SW 1271 (cell line): ENCODE measurements around the gene GSTP1.
A peak's percentile ranks its signal among the peaks of the same experiment; 100 is the strongest.
"Not testable (repeated sequence)": the region's sequence is repeated elsewhere in the genome, so short reads cannot be mapped to it uniquely, and the experiment has no call there.

Experiments
- DNase-seq, 2 experiments: peaks; one replicate each; lab custom pipeline; 2025; lab: John Stamatoyannopoulos, UW

The GSTP1 gene

DNA sequence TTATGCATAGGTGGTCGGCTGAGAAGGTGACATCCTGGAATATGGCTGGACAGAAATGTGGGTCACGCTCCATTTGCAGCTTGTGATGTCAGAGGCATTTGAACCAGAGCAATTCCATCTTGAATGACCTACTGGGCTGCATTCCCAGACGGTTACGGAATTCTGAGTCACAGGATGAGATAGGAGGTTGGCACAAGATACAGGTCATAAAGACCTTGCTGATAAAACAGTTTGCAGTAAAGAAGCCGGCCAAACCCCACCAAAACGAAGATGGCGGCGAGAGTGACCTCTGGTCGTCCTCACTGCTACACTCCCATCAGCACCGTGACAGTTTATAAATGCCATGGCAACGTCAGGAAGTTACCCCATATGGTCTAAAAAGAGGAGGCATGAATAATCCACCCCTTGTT is 19.9 kb upstream of the GSTP1 start:
- peak; percentile 40 to 71 for DNase-seq

DNA sequence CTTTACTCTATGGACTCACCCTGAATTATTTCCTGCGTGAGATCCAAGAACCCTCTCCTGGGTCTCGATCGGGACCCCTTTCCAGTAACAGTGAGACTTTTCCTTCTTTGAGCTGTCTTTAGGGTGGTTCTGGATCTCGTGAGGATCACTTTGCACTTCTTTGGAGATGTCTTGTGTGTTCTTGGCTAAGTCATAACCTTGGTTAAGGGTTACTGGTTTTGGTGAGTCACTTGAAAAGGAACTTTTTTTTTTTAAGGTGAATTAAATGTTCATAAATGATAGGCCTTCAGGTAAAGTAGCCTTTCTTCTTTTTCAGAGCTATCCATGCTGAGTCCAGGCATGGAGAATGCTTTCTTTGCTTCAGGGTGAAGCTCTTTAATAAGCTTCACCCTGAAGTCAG is 19.4 kb upstream of the GSTP1 start:
- DNase-seq, result no peak

DNA sequence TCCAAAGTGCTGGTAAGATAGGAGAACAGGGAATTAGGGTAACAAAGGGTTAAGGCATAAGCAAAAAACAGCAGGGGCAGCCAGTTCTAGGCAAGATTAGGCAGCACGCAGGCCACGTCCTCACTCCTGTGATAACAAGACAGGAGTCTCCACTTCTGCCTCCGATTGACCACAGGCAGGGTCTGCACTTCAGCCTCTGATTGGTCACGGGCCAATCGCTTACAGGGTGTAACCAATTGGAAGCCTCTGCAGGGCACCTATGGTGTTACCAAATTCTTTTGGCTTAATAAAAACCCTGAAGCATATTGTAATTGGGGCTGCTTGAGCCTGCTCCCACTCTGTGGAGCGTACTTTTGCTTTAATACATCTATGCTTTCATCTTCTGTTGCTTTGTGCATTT is 12.2 kb upstream of the GSTP1 start:
- no peak for DNase-seq

DNA sequence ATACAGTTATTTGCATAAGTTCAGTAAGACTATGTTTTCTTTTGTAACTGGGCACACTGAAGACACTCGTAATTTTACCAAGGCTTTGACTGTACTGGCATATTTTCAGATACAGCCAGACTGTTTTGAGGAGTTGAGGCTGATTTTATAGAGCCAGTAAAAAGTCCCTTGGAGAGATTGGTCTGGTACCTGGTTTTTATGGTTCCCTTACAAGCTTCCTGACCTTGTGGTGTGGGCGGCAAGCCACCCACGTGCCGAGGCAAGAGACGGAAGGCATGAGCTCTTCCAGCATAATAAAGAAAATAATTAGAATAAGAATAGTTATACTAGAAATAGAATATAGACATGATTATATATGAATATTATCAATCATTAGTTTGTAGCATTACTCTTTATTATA is 11.3 kb upstream of the GSTP1 start:
- DNase-seq, result no peak

DNA sequence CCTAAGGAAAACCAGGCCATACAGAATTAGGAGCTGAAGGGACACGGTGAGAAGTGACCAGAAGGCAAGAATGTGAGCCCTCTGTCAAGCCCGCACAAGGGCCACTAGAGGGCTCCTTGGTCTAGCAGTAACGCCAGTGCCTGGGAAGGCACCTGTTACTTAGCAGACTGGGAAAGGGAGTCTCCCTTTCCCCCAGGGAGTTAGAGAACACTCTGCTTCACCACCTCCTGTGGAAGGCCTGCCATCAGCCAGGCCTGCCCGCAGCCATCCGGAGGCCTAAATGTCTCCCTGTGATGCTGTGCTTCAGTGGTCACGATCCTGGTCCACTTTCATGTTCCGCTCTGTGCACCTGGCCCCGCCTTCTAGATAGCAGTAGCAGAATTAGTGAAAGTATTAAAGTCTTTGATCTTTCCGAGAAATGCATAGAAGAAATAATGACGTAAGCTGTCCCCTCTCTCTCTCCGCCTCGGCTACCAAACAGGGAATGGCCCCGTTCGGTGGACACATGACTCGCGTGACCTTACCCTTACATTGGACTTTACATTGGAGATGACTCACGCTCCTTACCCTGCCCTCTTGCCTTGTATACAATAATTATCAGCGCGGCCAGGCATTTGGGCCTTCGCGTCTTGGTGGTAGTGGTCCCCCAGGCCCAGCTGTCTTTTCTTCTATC is 10.7 kb upstream of the GSTP1 start:
- peak in 1 of 2 experiments; percentile 51 for DNase-seq

DNA sequence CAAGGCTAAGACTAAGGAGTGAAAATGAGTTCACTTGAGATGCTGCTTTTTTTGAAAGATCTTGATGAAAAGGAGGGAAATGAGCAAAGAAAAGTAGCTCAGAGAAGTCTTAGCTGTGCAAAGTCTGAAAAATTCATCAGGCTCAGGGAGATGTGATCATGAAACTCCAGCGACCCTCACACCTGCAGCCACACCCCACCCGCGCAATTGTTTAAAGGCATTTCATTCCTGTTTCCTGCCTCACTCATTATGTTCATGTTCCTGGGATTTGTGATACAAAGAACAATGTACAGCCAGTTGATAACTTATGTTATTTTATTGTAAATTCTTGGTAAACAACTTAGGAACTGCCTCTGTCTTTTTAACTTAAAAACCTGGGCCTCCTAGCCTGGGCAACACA is 8.7 kb upstream of the GSTP1 start:
- no peak for DNase-seq

DNA sequence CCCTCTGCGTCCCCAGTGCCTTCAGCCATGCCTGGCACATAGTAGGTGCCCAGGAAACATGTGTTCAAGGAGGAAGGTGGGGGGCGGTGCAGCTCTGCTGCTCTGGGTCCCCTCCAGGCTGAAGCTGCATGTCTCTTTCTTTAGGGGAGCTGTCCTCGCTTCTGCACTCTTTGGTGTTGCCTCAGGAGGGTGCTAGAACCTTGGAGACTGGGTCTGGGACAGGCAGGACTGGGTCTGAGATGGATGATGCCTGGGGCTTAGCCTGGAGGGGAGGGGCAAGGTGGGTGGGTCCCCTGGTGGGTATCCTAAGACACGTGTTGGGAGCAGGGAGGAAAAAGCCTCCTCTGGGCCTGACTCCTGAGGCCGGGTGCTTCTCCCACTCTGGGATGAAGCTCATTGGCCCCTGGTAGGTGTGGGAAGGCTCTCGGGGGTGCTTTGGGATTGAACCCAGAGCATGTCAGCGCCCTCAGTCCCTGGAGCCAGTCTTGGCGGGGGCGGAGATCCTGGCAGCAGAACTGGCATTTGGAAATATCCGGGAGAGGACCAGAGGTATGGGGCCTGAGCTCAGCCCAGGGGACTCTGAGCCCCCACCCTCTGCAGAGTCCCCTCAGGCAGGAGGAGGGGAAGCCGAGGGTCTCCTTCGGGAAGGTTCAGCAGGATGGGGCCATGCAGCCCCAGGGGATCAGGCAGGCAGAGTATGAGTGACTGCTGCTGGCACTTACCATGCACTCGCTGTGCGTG is 6.7 kb upstream of the GSTP1 start:
- no peak for DNase-seq

DNA sequence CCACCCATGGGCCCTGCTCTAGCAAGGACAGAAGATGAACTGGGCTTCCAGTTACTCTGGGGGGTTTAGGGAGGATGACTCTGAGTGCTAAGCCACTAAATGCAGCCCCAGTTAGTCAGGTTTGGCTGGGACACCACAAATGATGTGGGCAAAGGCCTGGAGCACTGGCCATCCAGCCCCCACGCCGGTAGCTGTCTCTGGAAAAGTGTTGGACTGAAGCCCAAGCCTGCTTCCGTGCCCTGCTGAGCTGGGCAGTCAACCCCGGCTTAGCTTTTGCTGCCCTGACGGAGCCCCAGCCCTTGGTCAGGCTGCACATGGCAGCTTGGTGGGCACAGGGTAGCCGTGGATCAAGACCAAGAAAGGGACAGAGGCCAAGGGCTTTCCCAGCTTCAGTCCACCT is 5.7 kb upstream of the GSTP1 start:
- no peak for DNase-seq

DNA sequence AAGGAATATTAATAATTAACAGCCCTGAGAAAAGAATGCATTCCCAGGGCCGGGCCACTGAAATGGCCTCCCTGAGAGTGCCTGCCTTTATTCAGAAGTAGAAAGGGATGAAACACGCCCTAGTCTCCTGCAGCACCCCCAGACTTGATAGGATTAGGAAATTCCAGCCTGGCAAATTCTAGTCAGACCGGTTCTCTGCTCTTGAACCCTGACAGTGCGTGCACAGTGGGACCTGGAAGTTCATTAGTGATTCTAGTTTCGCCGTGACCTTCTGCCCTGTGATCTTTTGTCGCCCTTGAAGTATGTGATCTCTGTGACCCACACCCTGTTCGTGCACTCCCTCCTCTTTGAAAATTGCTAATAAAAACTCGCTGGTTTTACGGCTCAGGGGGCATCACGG is 2.1 kb upstream of the GSTP1 start:
- no peak for DNase-seq

DNA sequence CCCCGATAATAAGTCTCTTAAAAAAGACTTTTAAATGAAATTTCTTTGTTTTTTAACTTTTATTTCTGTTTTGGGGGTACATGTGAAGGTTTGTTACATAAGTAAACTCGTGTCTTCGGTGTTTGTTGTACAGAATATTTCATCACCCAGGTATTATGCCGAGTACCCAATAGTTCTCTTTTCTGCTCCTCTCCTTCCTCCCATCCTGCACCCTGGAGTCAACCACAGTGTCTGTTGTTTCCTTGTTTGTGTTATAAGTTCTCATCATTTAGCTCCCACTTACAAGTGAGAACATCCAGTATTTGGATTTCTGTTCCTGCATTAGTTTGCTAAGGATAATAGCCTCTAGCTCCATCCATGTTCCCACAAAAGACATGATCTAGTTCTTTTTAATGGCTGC is 1.6 kb upstream of the GSTP1 start:
- DNase-seq, result no peak

DNA sequence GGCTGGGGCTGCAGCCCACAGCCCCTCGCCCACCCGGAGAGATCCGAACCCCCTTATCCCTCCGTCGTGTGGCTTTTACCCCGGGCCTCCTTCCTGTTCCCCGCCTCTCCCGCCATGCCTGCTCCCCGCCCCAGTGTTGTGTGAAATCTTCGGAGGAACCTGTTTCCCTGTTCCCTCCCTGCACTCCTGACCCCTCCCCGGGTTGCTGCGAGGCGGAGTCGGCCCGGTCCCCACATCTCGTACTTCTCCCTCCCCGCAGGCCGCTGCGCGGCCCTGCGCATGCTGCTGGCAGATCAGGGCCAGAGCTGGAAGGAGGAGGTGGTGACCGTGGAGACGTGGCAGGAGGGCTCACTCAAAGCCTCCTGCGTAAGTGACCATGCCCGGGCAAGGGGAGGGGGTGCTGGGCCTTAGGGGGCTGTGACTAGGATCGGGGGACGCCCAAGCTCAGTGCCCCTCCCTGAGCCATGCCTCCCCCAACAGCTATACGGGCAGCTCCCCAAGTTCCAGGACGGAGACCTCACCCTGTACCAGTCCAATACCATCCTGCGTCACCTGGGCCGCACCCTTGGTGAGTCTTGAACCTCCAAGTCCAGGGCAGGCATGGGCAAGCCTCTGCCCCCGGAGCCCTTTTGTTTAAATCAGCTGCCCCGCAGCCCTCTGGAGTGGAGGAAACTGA is 731 bp downstream of the GSTP1 start:
- DNase-seq, result peak in 1 of 2 experiments; percentile 18

DNA sequence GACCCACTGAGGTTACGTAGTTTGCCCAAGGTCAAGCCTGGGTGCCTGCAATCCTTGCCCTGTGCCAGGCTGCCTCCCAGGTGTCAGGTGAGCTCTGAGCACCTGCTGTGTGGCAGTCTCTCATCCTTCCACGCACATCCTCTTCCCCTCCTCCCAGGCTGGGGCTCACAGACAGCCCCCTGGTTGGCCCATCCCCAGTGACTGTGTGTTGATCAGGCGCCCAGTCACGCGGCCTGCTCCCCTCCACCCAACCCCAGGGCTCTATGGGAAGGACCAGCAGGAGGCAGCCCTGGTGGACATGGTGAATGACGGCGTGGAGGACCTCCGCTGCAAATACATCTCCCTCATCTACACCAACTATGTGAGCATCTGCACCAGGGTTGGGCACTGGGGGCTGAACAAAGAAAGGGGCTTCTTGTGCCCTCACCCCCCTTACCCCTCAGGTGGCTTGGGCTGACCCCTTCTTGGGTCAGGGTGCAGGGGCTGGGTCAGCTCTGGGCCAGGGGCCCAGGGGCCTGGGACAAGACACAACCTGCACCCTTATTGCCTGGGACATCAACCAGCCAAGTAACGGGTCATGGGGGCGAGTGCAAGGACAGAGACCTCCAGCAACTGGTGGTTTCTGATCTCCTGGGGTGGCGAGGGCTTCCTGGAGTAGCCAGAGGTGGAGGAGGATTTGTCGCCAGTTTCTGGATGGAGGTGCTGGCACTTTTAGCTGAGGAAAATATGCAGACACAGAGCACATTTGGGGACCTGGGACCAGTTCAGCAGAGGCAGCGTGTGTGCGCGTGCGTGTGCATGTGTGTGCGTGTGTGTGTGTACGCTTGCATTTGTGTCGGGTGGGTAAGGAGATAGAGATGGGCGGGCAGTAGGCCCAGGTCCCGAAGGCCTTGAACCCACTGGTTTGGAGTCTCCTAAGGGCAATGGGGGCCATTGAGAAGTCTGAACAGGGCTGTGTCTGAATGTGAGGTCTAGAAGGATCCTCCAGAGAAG is 1.6 kb downstream of the GSTP1 start:
- no peak for DNase-seq

DNA sequence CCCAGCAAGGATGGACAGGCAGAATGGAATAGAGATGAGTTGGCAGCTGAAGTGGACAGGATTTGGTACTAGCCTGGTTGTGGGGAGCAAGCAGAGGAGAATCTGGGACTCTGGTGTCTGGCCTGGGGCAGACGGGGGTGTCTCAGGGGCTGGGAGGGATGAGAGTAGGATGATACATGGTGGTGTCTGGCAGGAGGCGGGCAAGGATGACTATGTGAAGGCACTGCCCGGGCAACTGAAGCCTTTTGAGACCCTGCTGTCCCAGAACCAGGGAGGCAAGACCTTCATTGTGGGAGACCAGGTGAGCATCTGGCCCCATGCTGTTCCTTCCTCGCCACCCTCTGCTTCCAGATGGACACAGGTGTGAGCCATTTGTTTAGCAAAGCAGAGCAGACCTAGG is 2.3 kb downstream of the GSTP1 start:
- DNase-seq, result no peak

DNA sequence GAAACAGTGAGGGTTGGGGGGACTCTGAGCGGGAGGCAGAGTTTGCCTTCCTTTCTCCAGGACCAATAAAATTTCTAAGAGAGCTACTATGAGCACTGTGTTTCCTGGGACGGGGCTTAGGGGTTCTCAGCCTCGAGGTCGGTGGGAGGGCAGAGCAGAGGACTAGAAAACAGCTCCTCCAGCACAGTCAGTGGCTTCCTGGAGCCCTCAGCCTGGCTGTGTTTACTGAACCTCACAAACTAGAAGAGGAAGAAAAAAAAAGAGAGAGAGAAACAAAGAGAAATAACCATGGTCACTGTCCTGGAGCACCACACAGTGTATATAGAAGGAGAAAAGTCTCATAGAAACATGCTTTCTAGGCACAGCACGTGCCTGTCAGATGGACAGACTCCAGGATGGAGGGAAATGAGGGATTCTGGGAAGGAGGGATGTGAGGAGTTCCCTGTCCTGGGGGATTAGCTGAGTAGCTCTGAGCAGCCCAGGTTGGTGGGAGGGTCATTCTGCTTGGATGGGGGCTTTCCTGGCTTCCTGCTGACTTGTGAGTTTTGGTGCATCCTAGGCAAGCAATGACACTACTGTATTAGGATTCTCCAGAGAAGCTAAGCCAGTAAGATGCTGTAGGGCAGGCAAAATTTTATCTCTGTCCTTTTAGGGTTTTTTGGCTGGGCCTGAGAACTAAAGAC is 3.1 kb downstream of the GSTP1 start:
- DNase-seq, result no peak

DNA sequence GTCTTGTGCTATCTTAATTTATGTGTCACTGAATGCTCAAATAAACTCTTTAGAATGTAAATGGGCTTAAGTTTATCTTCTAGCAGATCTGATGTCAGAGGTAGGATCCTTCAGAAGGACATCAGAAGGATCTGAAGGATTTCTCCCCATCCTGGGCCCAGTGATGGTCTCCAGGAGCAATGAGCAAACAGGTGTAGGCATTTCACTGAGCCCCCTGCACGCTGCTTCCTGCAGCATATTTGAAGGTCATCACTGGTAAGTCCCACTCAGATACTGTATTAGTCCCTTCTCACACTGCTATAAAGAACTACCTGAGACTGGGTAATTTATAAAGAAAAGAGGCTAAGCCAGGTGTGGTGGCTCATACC is 4.5 kb downstream of the GSTP1 start:
- no peak for DNase-seq

DNA sequence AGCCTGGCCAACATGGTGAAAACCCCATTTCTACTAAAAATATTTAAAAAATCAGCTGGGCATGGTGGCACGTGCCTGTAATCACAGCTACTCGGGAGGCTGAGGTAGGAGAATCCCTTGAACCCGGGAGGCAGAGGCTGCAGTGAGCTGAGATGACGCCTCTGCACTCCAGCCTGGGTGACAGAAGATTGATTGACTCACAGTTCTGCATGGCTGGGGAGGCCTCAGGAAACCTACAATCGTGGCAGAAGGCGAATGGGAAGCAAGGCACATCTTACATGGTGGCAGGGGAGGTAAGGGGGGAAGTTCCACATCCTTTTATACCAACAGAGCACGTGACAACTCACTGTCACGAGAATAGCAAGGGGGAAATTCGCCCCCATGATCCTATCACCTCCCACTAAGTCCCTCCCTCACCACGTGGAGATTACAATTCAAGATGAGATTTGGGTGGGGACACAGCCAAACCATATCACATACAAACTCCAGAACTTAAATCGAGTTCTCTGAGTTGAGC is 5.3 kb downstream of the GSTP1 start:
- DNase-seq, result not testable (repeated sequence)

DNA sequence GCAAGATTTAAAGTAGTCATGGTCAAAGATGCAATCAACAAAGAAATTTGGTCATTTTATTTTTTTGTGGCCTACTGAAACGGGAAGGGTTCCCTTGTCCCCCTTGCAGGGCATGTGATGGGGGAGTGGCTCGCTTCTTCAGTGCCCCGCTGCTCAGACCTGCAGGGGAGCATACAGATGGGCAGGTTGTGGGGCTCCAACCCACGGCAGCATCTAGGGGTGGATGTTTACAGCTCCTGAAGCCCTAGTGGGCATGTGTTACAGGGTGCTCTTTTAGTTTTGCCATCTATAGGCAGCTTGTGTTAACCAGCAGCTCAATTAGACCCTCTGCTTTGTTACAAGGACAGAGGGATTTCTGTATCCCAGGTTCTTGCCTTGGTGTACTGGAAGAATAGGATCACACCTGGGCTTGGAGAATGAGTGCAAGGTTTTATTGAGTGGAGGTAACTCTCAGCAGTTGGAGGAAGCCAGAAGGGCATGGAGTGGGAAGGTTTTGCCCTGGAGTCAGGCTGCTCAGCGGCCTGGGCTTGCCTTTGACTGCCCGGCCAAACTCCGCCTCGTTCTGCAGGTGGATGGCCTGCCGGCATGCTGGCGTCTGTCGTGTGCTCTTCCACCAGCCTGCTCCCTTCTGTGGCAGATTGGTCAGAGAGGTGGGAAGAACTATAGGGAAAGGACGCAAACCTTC is 9.4 kb downstream of the GSTP1 start:
- DNase-seq, result no peak

DNA sequence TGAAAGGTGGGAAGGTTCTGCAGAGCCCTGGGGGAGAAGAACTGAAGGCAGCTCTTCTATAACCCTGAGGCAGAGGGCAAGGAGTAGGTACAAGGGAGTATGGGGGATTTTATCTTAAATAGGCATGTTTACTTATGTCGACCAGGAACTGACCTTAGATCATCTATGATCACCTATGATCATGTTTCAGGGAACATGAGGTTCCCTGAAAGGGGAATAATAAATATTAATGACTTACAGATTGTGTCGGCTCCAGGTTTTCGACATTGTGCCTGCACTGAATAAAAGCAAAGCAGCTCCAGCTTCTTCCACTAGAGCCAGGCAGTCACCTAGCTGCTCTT is 9.9 kb downstream of the GSTP1 start:
- no peak for DNase-seq

DNA sequence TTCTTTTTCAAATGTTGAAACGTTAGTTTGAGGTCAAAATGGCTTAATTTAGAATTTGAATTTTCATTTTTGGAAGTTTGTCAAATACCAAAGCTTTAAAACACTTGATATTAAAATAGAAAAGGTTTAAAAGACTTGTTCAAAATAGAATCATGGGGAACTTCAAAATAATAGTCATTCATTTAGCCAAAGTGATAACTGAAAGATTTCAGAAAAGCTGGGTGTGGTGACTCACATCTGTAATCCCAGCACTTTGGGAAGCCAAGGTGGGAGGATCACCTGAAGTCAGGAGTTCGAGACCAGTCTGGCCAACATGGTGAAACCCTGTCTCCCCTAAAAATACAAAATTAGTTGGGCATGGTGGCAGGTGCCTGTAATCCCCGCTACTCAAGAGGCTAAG is 10.9 kb downstream of the GSTP1 start:
- no peak for DNase-seq

DNA sequence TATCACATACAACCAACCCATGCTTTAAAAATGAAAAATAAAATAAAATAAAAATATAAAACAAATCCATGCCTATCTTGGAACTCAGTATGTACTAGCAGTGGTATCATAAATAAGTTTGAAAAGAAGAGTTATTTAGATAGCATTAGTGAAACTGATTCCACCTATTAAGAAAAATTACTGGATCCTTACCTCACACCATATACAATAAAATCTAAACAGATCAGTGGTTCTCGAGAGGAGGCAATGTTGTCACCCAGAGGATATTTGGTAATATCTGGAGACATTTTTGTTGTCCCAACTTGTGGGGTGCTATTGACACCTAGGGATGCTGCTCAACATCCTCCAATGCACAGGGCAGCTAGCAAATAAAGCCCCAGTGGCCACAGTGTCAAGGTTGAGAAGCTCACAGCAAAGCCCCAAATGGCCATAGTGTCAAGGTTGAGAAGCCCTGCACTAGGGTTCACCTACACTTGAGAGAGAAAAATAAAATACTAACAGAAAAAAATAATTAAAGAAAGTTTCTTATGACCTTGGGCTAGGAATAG is 13.2 kb downstream of the GSTP1 start:
- DNase-seq, result no peak

DNA sequence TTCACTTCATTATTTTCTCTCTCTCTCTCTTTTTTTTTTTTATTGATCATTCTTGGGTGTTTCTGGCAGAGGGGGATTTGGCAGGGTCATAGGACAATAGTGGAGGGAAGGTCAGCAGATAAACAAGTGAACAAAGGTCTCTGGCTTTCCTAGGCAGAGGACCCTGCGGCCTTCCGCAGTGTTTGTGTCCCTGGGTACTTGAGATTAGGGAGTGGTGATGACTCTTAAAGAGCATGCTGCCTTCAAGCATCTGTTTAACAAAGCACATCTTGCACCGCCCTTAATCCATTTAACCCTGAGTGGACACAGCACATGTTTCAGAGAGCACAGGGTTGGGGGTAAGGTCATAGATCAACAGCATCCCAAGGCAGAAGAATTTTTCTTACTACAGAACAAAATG is 13.8 kb downstream of the GSTP1 start:
- DNase-seq, result not testable (repeated sequence)
